WTC11 (cell line): Measurements from ENCODE around the gene TPP1. TPM values are rescaled to one million over a fixed set of nuclear protein-coding genes. Genes with fewer than 3 reads are reported as not detected.

Experiments
- ATAC-seq: fragments of 200-7000 bp; cut with Tn5 transposase; 2 replicates; pipeline ENCODE4 v1.10.0; 2021; ENCODE audit warnings: mild to moderate bottlenecking, moderate library complexity
- CTCF ChIA-PET: fragments of 300-600 bp; sonication (Branson Sonifier 250); formaldehyde crosslinking; loops from one replicate; lab custom pipeline; 2021; ENCODE audit warnings: antibody characterized with exemption; lab: Charles Lee
- POLR2A ChIA-PET: fragments of 350-600 bp; sonication (Branson Sonifier 250); formaldehyde crosslinking; loops from one replicate; lab custom pipeline; 2021; ENCODE audit warnings: antibody characterized with exemption; lab: Charles Lee
- DNase-seq: peaks from one replicate; pipeline ENCODE4 v3.0.0; 2021; ENCODE audit warnings: low spot score
- H3K27ac Mint-ChIP-seq: 2 replicates; pipeline ENCODE4 v1.8.0; 2021; ENCODE audit warnings: mixed read lengths
- H3K27me3 Mint-ChIP-seq: 2 replicates; pipeline ENCODE4 v1.8.0; 2021; ENCODE audit warnings: low read depth, mild to moderate bottlenecking, moderate library complexity, mixed read lengths
- H3K36me3 Mint-ChIP-seq: 2 replicates; pipeline ENCODE4 v1.8.0; 2021; ENCODE audit warnings: mixed read lengths
- H3K4me1 Mint-ChIP-seq: 2 replicates; pipeline ENCODE4 v1.8.0; 2022; ENCODE audit warnings: mixed read lengths
- H3K4me3 Mint-ChIP-seq: 2 replicates; pipeline ENCODE4 v1.8.0; 2021; ENCODE audit warnings: mild to moderate bottlenecking, moderate library complexity, mixed read lengths
- H3K9me3 Mint-ChIP-seq: 2 replicates; pipeline ENCODE4 v1.8.0; 2021; ENCODE audit warnings: mixed read lengths
- CBFB ChIP-seq: sonication (generic); formaldehyde crosslinking; IDR thresholded peaks from 2 replicates; pipeline ENCODE4 v1.8.1; 2022; ENCODE audit warnings: mild to moderate bottlenecking, low read depth, missing genetic modification reagents
- ELF4 ChIP-seq: sonication (generic); formaldehyde crosslinking; IDR thresholded peaks from 2 replicates; pipeline ENCODE4 v1.8.1; 2022; ENCODE audit warnings: low read depth, mild to moderate bottlenecking, moderate library complexity, missing genetic modification reagents
- ESRRA ChIP-seq: sonication (generic); formaldehyde crosslinking; IDR thresholded peaks from 2 replicates; pipeline ENCODE4 v1.8.1; 2022; ENCODE audit warnings: mild to moderate bottlenecking, missing genetic modification reagents, borderline replicate concordance
- MYBL2 ChIP-seq: sonication (generic); formaldehyde crosslinking; IDR thresholded peaks from 2 replicates; pipeline ENCODE4 v1.8.1; 2023; ENCODE audit warnings: mild to moderate bottlenecking, moderate library complexity, missing genetic modification reagents
- NR3C1 ChIP-seq: sonication (generic); formaldehyde crosslinking; conservative IDR thresholded peaks from 2 replicates; pipeline ENCODE4 v1.8.1; 2023; ENCODE audit warnings: low read depth, mild to moderate bottlenecking, missing genetic modification reagents
- OVOL2 ChIP-seq: fragments of 250-450 bp; sonication (Bioruptor Pico); IDR thresholded peaks from 2 replicates; pipeline ENCODE4 v1.9.0; 2021; ENCODE audit warnings: mild to moderate bottlenecking, borderline replicate concordance
- RORB ChIP-seq: fragments of 250-450 bp; sonication (Bioruptor Pico); IDR thresholded peaks from 2 replicates; pipeline ENCODE4 v1.9.0; 2021; ENCODE audit warnings: mild to moderate bottlenecking
- SMAD4 ChIP-seq: sonication (generic); formaldehyde crosslinking; IDR thresholded peaks from 2 replicates; pipeline ENCODE4 v1.8.0; 2022; ENCODE audit warnings: mild to moderate bottlenecking, missing genetic modification reagents
- SOX15 ChIP-seq: fragments of 250-450 bp; sonication (Bioruptor Pico); IDR thresholded peaks from 2 replicates; pipeline ENCODE4 v1.9.0; 2021; ENCODE audit warnings: mild to moderate bottlenecking
- TEAD4 ChIP-seq: sonication (generic); formaldehyde crosslinking; IDR thresholded peaks from 2 replicates; pipeline ENCODE4 v1.8.0; 2022; ENCODE audit warnings: mild to moderate bottlenecking, missing genetic modification reagents
- ZNF121 ChIP-seq: sonication (generic); formaldehyde crosslinking; IDR thresholded peaks from 2 replicates; pipeline ENCODE4 v1.8.0; 2023; ENCODE audit warnings: missing genetic modification reagents
- ZNF263 ChIP-seq: sonication (generic); formaldehyde crosslinking; IDR thresholded peaks from 2 replicates; pipeline ENCODE4 v1.8.1; 2022; ENCODE audit warnings: low read depth, mild to moderate bottlenecking, moderate library complexity, missing genetic modification reagents
- total RNA-seq: library from RNA; stranded (reverse); gene quantifications from 3 replicates; pipeline ENCODE4 v1.2.3, GENCODE V29; 2021
- TF ChIP-seq, protein P1 (sequence below): sonication (generic); formaldehyde crosslinking; IDR thresholded peaks from 2 replicates; pipeline ENCODE4 v1.8.0; 2023; ENCODE audit warnings: missing genetic modification reagents, mild to moderate bottlenecking, borderline replicate concordance
- TF ChIP-seq, protein P2 (sequence below): fragments of 250-450 bp; sonication (Bioruptor Pico); conservative IDR thresholded peaks from 2 replicates; pipeline ENCODE4 v1.9.0; 2021; ENCODE audit warnings: mild to moderate bottlenecking
- TF ChIP-seq, protein P3 (sequence below): sonication (generic); formaldehyde crosslinking; IDR thresholded peaks from 2 replicates; pipeline ENCODE4 v1.8.1; 2022; ENCODE audit warnings: mild to moderate bottlenecking, moderate library complexity, missing genetic modification reagents
- TF ChIP-seq, protein P4 (sequence below): fragments of 250-450 bp; sonication (Bioruptor Pico); IDR thresholded peaks from 2 replicates; pipeline ENCODE4 v1.9.0; 2021; ENCODE audit warnings: mild to moderate bottlenecking
- TF ChIP-seq, protein P5 (sequence below): fragments of 250-450 bp; sonication (Bioruptor Pico); IDR thresholded peaks from 2 replicates; pipeline ENCODE4 v2.1.2; 2022; ENCODE audit warnings: mild to moderate bottlenecking, moderate library complexity
- TF ChIP-seq, protein P6 (sequence below): sonication (generic); formaldehyde crosslinking; IDR thresholded peaks from 2 replicates; pipeline ENCODE4 v1.8.0; 2022; ENCODE audit warnings: mild to moderate bottlenecking, missing genetic modification reagents
- TF ChIP-seq, protein P7 (sequence below): sonication (generic); formaldehyde crosslinking; IDR thresholded peaks from 2 replicates; pipeline ENCODE4 v1.8.1; 2022; ENCODE audit warnings: mild to moderate bottlenecking, missing genetic modification reagents, moderate library complexity, borderline replicate concordance

The TPP1 gene
- total RNA-seq, 1 experiment from 2014 or later = 36.2 TPM

DNA sequence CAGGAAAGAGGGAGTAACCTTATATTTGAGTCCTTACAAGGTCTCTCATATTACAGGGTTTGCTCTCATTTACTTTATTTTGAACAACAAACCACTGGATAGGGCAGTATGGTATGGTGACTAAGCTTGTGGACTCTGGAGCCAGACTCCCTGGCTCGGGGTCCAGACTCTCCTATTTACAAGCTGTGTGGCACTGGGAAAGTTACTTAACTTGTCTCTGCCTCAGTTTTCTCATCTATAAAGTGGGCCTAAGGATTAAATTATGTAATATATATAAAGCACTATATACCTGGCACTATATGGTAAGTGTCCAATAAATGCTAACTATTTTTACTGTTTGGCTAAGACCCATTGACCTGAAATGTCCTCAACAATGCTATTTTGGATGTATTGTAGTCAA, 38.1 kb upstream of the TPP1 start (continued):
- TF ChIP-seq, protein P1, sequence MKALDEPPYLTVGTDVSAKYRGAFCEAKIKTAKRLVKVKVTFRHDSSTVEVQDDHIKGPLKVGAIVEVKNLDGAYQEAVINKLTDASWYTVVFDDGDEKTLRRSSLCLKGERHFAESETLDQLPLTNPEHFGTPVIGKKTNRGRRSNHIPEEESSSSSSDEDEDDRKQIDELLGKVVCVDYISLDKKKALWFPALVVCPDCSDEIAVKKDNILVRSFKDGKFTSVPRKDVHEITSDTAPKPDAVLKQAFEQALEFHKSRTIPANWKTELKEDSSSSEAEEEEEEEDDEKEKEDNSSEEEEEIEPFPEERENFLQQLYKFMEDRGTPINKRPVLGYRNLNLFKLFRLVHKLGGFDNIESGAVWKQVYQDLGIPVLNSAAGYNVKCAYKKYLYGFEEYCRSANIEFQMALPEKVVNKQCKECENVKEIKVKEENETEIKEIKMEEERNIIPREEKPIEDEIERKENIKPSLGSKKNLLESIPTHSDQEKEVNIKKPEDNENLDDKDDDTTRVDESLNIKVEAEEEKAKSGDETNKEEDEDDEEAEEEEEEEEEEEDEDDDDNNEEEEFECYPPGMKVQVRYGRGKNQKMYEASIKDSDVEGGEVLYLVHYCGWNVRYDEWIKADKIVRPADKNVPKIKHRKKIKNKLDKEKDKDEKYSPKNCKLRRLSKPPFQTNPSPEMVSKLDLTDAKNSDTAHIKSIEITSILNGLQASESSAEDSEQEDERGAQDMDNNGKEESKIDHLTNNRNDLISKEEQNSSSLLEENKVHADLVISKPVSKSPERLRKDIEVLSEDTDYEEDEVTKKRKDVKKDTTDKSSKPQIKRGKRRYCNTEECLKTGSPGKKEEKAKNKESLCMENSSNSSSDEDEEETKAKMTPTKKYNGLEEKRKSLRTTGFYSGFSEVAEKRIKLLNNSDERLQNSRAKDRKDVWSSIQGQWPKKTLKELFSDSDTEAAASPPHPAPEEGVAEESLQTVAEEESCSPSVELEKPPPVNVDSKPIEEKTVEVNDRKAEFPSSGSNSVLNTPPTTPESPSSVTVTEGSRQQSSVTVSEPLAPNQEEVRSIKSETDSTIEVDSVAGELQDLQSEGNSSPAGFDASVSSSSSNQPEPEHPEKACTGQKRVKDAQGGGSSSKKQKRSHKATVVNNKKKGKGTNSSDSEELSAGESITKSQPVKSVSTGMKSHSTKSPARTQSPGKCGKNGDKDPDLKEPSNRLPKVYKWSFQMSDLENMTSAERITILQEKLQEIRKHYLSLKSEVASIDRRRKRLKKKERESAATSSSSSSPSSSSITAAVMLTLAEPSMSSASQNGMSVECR (CRISPR knock-in tag) = no peak
- TF ChIP-seq, protein P2, sequence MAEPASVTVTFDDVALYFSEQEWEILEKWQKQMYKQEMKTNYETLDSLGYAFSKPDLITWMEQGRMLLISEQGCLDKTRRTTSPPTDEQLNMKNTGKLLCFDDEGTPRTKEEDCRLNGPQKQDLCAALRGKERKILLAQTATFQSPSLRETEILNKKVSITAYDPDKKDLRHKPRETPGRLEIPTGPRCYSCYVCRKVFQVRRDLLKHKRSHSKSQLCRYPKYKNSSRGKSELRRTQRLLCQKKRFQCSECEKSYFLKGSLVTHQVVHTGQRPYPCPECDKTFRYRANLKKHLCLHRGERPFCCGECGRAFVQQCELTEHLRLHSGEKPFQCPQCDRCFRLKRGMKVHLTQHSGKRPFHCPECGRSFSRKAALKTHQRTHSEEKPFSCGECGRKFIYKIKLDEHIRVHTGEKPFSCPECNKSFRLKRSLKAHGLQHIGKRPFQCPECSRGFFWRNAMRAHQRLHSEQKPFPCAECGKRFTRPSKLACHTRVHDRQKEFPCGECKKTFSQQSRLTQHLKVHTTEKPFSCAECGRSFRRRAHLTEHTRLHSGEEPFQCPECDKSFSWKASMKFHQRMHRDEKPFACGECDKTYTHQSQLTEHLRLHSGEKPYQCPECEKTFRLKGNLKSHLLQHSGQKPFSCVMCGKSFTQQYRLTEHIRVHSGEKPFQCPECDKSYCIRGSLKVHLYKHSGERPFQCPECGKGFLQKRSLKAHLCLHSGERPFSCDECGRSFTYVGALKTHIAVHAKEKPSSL = no peak
- TF ChIP-seq, all 79 proteins: peak for 0

DNA sequence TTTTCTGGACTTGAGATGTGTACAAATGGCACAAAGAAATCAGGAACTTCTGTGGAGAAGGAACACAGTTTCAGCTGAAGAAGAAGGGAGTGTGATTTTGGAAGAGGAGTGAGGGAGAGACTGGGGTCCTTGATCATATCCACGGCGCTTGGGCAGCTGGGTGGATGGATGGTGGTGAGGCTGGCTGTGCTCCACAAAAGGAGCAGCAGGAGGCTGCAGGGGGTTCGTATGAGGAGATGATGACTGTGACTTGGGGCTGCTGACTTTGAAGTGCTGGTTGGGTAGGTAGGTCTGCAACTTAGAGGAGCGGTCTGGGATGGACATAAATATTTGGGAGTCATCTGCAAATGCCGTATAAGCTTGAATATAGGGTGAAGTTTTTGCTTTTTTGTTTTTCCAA, 37.7 kb upstream of the TPP1 start:
- H3K36me3 Mint-ChIP-seq = no peaks in the 10 kb centered on the region
- H3K9me3 Mint-ChIP-seq = no peaks in the 10 kb centered on the region
- peaks cover 19% of the 10 kb centered on the region for H3K27me3 Mint-ChIP-seq
- H3K4me3 Mint-ChIP-seq = peak overlapping the region; percentile 79
- H3K4me1 Mint-ChIP-seq = peaks cover 11% of the 10 kb centered on the region
- TF ChIP-seq CBFB (CRISPR knock-in tag) = no peak
- TF ChIP-seq MYBL2 = no peak
- TF ChIP-seq TEAD4 (CRISPR knock-in tag) = no peak
- TF ChIP-seq OVOL2 (CRISPR knock-in tag) = no peak
- TF ChIP-seq ZNF121 (CRISPR knock-in tag) = no peak
- TF ChIP-seq, protein P3, sequence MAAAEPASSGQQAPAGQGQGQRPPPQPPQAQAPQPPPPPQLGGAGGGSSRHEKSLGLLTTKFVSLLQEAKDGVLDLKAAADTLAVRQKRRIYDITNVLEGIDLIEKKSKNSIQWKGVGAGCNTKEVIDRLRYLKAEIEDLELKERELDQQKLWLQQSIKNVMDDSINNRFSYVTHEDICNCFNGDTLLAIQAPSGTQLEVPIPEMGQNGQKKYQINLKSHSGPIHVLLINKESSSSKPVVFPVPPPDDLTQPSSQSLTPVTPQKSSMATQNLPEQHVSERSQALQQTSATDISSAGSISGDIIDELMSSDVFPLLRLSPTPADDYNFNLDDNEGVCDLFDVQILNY (CRISPR knock-in tag) = no peak
- no peak for TF ChIP-seq SOX15 (CRISPR knock-in tag)
- TF ChIP-seq SMAD4 (CRISPR knock-in tag) = no peak
- TF ChIP-seq, protein P4, sequence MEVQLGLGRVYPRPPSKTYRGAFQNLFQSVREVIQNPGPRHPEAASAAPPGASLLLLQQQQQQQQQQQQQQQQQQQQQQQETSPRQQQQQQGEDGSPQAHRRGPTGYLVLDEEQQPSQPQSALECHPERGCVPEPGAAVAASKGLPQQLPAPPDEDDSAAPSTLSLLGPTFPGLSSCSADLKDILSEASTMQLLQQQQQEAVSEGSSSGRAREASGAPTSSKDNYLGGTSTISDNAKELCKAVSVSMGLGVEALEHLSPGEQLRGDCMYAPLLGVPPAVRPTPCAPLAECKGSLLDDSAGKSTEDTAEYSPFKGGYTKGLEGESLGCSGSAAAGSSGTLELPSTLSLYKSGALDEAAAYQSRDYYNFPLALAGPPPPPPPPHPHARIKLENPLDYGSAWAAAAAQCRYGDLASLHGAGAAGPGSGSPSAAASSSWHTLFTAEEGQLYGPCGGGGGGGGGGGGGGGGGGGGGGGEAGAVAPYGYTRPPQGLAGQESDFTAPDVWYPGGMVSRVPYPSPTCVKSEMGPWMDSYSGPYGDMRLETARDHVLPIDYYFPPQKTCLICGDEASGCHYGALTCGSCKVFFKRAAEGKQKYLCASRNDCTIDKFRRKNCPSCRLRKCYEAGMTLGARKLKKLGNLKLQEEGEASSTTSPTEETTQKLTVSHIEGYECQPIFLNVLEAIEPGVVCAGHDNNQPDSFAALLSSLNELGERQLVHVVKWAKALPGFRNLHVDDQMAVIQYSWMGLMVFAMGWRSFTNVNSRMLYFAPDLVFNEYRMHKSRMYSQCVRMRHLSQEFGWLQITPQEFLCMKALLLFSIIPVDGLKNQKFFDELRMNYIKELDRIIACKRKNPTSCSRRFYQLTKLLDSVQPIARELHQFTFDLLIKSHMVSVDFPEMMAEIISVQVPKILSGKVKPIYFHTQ (CRISPR knock-in tag) = no peak
- TF ChIP-seq NR3C1 (CRISPR knock-in tag) = no peak
- TF ChIP-seq RORB = no peak
- TF ChIP-seq ESRRA (CRISPR knock-in tag) = no peak
- TF ChIP-seq, protein P5, sequence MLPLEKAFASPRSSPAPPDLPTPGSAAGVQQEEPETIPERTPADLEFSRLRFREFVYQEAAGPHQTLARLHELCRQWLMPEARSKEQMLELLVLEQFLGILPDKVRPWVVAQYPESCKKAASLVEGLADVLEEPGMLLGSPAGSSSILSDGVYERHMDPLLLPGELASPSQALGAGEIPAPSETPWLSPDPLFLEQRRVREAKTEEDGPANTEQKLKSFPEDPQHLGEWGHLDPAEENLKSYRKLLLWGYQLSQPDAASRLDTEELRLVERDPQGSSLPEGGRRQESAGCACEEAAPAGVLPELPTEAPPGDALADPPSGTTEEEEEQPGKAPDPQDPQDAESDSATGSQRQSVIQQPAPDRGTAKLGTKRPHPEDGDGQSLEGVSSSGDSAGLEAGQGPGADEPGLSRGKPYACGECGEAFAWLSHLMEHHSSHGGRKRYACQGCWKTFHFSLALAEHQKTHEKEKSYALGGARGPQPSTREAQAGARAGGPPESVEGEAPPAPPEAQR (CRISPR knock-in tag) = no peak
- TF ChIP-seq, protein P6, sequence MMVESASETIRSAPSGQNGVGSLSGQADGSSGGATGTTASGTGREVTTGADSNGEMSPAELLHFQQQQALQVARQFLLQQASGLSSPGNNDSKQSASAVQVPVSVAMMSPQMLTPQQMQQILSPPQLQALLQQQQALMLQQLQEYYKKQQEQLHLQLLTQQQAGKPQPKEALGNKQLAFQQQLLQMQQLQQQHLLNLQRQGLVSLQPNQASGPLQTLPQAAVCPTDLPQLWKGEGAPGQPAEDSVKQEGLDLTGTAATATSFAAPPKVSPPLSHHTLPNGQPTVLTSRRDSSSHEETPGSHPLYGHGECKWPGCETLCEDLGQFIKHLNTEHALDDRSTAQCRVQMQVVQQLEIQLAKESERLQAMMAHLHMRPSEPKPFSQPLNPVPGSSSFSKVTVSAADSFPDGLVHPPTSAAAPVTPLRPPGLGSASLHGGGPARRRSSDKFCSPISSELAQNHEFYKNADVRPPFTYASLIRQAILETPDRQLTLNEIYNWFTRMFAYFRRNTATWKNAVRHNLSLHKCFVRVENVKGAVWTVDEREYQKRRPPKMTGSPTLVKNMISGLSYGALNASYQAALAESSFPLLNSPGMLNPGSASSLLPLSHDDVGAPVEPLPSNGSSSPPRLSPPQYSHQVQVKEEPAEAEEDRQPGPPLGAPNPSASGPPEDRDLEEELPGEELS (CRISPR knock-in tag) = no peak
- TF ChIP-seq, protein P7, sequence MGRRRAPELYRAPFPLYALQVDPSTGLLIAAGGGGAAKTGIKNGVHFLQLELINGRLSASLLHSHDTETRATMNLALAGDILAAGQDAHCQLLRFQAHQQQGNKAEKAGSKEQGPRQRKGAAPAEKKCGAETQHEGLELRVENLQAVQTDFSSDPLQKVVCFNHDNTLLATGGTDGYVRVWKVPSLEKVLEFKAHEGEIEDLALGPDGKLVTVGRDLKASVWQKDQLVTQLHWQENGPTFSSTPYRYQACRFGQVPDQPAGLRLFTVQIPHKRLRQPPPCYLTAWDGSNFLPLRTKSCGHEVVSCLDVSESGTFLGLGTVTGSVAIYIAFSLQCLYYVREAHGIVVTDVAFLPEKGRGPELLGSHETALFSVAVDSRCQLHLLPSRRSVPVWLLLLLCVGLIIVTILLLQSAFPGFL (CRISPR knock-in tag) = no peak
- TF ChIP-seq ZNF263 (CRISPR knock-in tag) = no peak
- TF ChIP-seq ELF4 (CRISPR knock-in tag) = no peak
- ChIA-PET CTCF (interaction anchor here (2.3 kb wide), 1 partner anchor 11 kb away, joined by 14 read pairs; no protein-coding TSS in a partner anchor), POLR2A (no interaction called here)
- no peak overlapping the region for H3K27ac Mint-ChIP-seq
- ATAC-seq (peak; percentile 7; the same call in 1 of the 2 replicates), DNase-seq (no peak)
